Lower leg skin (tissue), 3 donors: Measurements from ENCODE around the gene PDXP.

Source experiments
- CTCF ChIP-seq, 3 donors: fragments of 450-650 bp; IDR thresholded peaks; one replicate each; pipeline ENCODE4 v1.5.1; 2016; ENCODE audit warnings: antibody characterized with exemption in 3 of 3, mild to moderate bottlenecking in 3 of 3, moderate library complexity in 2 of 3
- POLR2A ChIP-seq, 2 donors: fragments of 450-650 bp; IDR thresholded peaks; one replicate each; pipeline ENCODE4 v1.6.1; 2016 to 2017; ENCODE audit warnings: antibody characterized with exemption in 2 of 2, mild to moderate bottlenecking in 1 of 2, moderate library complexity in 1 of 2

GRCh38 chr22:37624876-37625275, 33.6 kb upstream of the PDXP start:
- TF ChIP-seq CTCF (IDR thresholded peaks at IDR 0.05) (no peak), POLR2A (IDR thresholded peaks at IDR 0.05) (no peak)
